ENCODE data around the gene FBXW12.
A peak's percentile ranks its signal among the peaks of the same experiment; 100 is the strongest.

FBXW12 gene

DNA sequence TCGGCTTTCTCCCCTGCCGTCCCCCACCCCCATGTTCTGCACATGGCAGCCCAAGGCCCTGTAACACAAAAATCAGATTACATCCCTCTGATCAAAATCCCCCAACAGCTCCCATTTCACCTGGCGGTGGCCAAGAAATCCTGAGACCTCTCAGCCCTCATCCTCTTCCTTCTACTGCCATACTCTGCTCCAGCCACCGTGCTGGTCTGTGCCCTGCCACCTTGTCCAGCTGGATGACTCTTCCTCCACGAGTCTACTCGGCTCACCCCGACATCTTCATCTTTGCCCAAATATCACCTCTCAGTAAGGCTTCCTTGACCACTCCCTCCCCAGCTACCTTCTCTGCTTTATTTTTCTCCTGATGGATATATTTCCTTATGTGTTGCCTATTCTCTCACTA is 64.8 kb downstream of the FBXW12 start:
- DNase-seq = no peak

DNA sequence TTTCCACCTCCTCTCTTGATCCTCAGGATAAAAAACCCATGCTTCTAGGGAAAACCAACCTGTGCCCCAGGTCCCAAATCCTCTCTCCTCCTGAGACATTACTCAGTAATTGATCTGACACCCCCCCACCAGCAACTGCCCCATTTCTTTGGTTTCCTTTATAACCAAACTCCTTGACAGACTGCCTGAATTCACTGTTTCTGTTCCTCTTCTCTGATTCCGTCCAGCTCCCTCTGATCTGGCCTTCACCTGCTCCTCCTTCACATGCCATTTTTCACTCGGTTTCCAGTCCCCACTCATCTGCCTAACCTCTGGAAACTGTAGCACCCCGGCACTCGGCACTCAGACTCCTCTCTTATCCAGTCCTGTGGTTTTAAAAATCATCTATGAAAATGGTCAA is 65.8 kb downstream of the FBXW12 start:
- DNase-seq = no peak

DNA sequence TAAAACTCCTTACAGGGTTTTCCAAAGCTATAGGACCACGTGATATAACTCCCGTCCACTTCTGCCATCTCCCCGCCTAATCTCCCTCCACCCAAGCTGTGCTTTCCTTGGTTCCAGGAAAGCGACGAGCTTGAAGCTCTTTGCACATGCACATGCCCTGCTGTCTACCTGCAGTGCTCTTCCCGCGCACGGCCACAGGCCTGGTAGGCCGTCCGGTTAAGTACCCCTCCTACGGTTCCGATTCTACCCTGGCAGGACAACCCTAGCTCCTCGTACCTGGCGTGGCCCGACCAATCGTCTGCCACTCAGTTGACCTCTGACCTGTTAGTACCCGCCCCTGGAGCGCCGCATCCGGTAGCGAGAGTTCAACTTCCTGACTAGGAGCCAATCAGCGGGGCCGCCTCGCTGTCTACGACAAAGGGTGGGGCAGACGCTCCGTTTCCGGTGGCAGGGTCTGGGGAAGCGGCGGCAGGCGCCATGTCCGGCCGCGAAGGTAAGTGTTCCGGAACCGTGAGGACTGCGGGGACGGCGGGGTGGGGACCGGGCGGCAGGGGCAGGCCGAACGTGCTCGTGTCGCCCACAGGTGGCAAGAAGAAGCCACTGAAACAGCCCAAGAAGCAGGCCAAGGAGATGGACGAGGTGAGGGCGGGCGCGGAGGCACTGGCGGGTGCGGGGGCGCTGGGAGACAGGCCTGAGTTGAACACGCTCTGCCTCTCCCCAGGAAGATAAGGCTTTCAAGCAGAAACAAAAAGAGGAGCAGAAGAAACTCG is 68.0 kb downstream of the FBXW12 start, which contains the start of the genes CCDC51 and TMA7:
Gene CCDC51, minus strand, starts transcription at position 300 of the 770 bp plus-strand sequence. CDS start 4,991 bp downstream, outside the sequence.
Gene TMA7, plus strand, starts transcription at position 438 of the 770 bp plus-strand sequence. Its CDS starts 40 bp downstream, at position 478.
- peak; percentile 96 to 98 for DNase-seq

DNA sequence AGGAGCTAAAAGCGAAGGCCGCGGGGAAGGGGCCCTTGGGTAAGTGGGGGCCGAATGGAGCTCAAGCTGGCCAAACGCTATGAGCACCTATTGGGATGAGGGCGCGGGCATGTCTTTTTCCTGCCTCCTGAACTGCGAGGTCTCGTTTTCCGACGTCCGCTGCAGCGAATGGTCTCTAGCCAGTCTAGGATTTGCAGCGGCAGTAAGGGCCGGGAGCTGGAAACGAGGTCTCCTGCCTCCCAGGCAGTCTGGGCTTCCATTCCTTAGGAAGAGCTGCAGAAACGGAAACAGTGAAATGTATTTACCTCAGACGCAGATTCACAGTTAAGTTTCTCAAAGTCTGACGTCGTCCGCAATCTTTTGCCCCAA is 68.6 kb downstream of the FBXW12 start:
- DNase-seq = no peak

DNA sequence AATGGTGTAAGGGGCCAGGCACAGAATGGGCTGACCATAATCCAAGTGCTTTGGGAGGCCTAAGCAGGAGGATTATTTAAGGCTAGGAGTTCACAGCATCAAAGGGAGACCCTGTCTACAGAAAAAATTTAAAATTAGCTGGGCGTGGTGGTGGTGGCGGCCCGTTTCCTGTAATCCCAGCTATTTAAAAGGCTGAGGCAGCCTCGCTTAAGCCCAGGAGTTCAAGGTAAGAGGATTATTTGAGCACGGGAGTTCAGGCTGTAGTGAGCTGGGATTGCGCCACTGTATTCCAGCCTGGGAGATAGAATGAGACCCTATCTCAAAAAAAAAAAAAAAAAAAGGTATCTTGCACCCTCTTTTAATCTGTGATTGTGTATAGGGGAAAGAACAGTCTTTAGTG is 69.9 kb downstream of the FBXW12 start:
- no peak for DNase-seq
